CD14-positive monocyte (primary cell): ENCODE measurements around the gene KIF26B. TPM values are rescaled to one million over a fixed set of nuclear protein-coding genes. Genes with fewer than 3 reads are reported as not detected.
"Not testable (repeated sequence)": the region's sequence is repeated elsewhere in the genome, so short reads cannot be mapped to it uniquely, and the experiment has no call there.

ENCODE experiments used
- DNase-seq, 3 donors: peaks; one replicate each; pipeline ENCODE4 v3.0.0-alpha.2; 2011 to 2022
- H2AFZ ChIP-seq: 2 replicates; pipeline ENCODE4 v1.6.0; 2012; ENCODE audit warnings: mild to moderate bottlenecking, low read depth, low read length, inconsistent platforms; ENCODE audit not compliant: insufficient read depth, poor library complexity, severe bottlenecking
- H3K27ac ChIP-seq, 2 donors: 1 replicate in 1 of 2; 2 replicates in 1 of 2; pipeline ENCODE4 v1.5.1; 2012 to 2013; ENCODE audit warnings: low read length in 2 of 2, control low read depth in 1 of 2, inconsistent platforms in 1 of 2, low read depth in 1 of 2, mild to moderate bottlenecking in 1 of 2
- H3K27me3 ChIP-seq, 2 donors: one replicate each; pipeline versions ENCODE4 v1.6.0 to v1.6.1; 2011 to 2013; ENCODE audit warnings: low read length in 2 of 2; ENCODE audit not compliant: control insufficient read depth in 2 of 2, insufficient read depth in 2 of 2
- H3K36me3 ChIP-seq, 2 donors: replicated peaks in 1 of 2; 1 replicate in 1 of 2; 2 replicates in 1 of 2; pipeline versions ENCODE4 v1.5.1 to v1.6.1; 2012 to 2013; ENCODE audit warnings: low read length in 2 of 2, control low read depth in 1 of 2, inconsistent platforms in 1 of 2, mild to moderate bottlenecking in 1 of 2; ENCODE audit not compliant: insufficient read depth in 2 of 2, control insufficient read depth in 1 of 2
- H3K4me1 ChIP-seq, 2 donors: 1 replicate in 1 of 2; 2 replicates in 1 of 2; pipeline versions ENCODE4 v1.5.1 to v1.6.1; 2012 to 2013; ENCODE audit warnings: low read length in 2 of 2, control low read depth in 1 of 2, inconsistent platforms in 1 of 2, mild to moderate bottlenecking in 1 of 2, moderate library complexity in 1 of 2; ENCODE audit not compliant: insufficient read depth in 2 of 2, control insufficient read depth in 1 of 2
- H3K4me2 ChIP-seq: replicated peaks from 2 replicates; pipeline ENCODE3; 2012; ENCODE audit warnings: low read length, moderate library complexity, mild to moderate bottlenecking; ENCODE audit not compliant: poor library complexity, severe bottlenecking; ENCODE audit errors: extremely low read depth
- H3K4me3 ChIP-seq, 3 experiments: fragments of 200-600 bp in 1 of 3; sonication (generic) in 1 of 3; replicated peaks in 1 of 3; 1 replicate in 2 of 3; 2 replicates in 1 of 3; pipeline ENCODE4 v1.5.1; 2011 to 2013; ENCODE audit warnings: low read length in 3 of 3, mild to moderate bottlenecking in 3 of 3, control low read depth in 2 of 3, low read depth in 2 of 3, inconsistent platforms in 1 of 3, moderate library complexity in 1 of 3
- H3K79me2 ChIP-seq: 2 replicates; pipeline ENCODE4 v1.6.0; 2012; ENCODE audit warnings: mild to moderate bottlenecking, control low read depth, inconsistent platforms, low read length, moderate library complexity; ENCODE audit not compliant: insufficient read depth
- H3K9ac ChIP-seq: 2 replicates; pipeline ENCODE4 v1.6.0; 2017; ENCODE audit warnings: low read length, mild to moderate bottlenecking; ENCODE audit not compliant: insufficient read depth, poor library complexity, severe bottlenecking
- H3K9me3 ChIP-seq, 2 donors: replicated peaks in 1 of 2; 1 replicate in 1 of 2; 2 replicates in 1 of 2; pipeline versions ENCODE4 v1.5.1 to v1.6.1; 2012 to 2013; ENCODE audit warnings: low read length in 2 of 2, control low read depth in 1 of 2; ENCODE audit not compliant: control insufficient read depth in 1 of 2, insufficient read depth in 1 of 2
- H4K20me1 ChIP-seq: 2 replicates; pipeline ENCODE4 v1.6.0; 2012; ENCODE audit warnings: mild to moderate bottlenecking, low read length, control low read depth, moderate library complexity; ENCODE audit not compliant: insufficient read depth
- H3K27ac Mint-ChIP-seq, 7 donors: one replicate each; pipeline ENCODE4 v1.8.0; 2020; ENCODE audit warnings: mild to moderate bottlenecking in 7 of 7, mixed read lengths in 7 of 7, moderate library complexity in 6 of 7, inconsistent platforms in 2 of 7
- H3K27me3 Mint-ChIP-seq, 3 donors: one replicate each; pipeline ENCODE4 v1.8.0; 2021 to 2022; ENCODE audit warnings: low read depth in 3 of 3, mild to moderate bottlenecking in 3 of 3, mixed read lengths in 3 of 3, moderate library complexity in 3 of 3, inconsistent platforms in 1 of 3
- H3K36me3 Mint-ChIP-seq, 2 donors: one replicate each; pipeline ENCODE4 v1.8.0; 2020; ENCODE audit warnings: mixed read lengths in 2 of 2, inconsistent platforms in 1 of 2, mild to moderate bottlenecking in 1 of 2
- H3K4me1 Mint-ChIP-seq: one replicate; pipeline ENCODE4 v1.8.0; 2020; ENCODE audit warnings: mild to moderate bottlenecking, mixed read lengths
- H3K4me3 Mint-ChIP-seq, 2 donors: one replicate each; pipeline ENCODE4 v1.8.0; 2020; ENCODE audit warnings: mild to moderate bottlenecking in 2 of 2, mixed read lengths in 2 of 2, moderate library complexity in 1 of 2
- H3K9me3 Mint-ChIP-seq, 7 donors: one replicate each; pipeline ENCODE4 v1.8.0; 2020 to 2022; ENCODE audit warnings: mixed read lengths in 7 of 7, mild to moderate bottlenecking in 6 of 7, moderate library complexity in 6 of 7, inconsistent platforms in 2 of 7
- CTCF ChIP-seq: fragments of 200-600 bp; IDR thresholded peaks from one replicate; pipeline ENCODE4 v1.8.0; 2022; ENCODE audit warnings: antibody characterized with exemption, mild to moderate bottlenecking
- WGBS: methylation state at CpG from one replicate; pipeline ENCODE4 v1.1.5; 2013; ENCODE audit warnings: missing lambda C conversion rate; ENCODE audit not compliant: insufficient coverage; 5-methylcytosine and 5-hydroxymethylcytosine counted together
- intact Hi-C, 2 donors: fragments of 100-400 bp; cut with micrococcal nuclease; formaldehyde crosslinking; loops; one replicate each; pipeline versions ENCODE4 v1.15.0 to v1.15.1; 2023
- polyA plus RNA-seq, 3 donors: library from polyadenylated mRNA; depleted of rRNA in 1 of 3; unstranded in 2 of 3; stranded (reverse) in 1 of 3; fragments of 300-500 nt in 2 of 3; fragments of >200 nt in 1 of 3; fragmentation: Illumina TruSeq in 2 of 3; gene quantifications; 1 replicate in 2 of 3; 2 replicates in 1 of 3; pipeline ENCODE4 v1.2.3, GENCODE V29; 2012 to 2021

Gene KIF26B
- polyA plus RNA-seq, 3 donors: 0.01 to 0.05 TPM; not detected in 1

- H3K27me3 Mint-ChIP-seq: peaks cover 6 to 28% (median 17%) of the 10 kb centered on the region in 3 donors
- 93% methylated on average over 12 of the region's 19 CpGs for whole genome bisulfite sequencing
- Histone ChIP-seq H2AFZ (no peak overlapping the region), H3K4me1 (no peaks in the 10 kb centered on the region), H3K4me2 (no peak overlapping the region), H3K79me2 (no peaks in the 10 kb centered on the region), H3K36me3 (no peaks in the 10 kb centered on the region), H3K27me3 (no peaks in the 10 kb centered on the region), H3K27ac (no peak overlapping the region), H4K20me1 (no peaks in the 10 kb centered on the region), H3K4me3 (no peak overlapping the region), H3K9ac (no peak overlapping the region), H3K9me3 (no peaks in the 10 kb centered on the region)
- intact Hi-C loops: no loop called here
- H3K27ac Mint-ChIP-seq: no peak overlapping the region
- peaks cover 0 to 2% (median 0%) of the 10 kb centered on the region in 7 donors for H3K9me3 Mint-ChIP-seq
- no peaks in the 10 kb centered on the region for H3K4me1 Mint-ChIP-seq
- no peak overlapping the region for H3K4me3 Mint-ChIP-seq
- no peaks in the 10 kb centered on the region for H3K36me3 Mint-ChIP-seq
- TF ChIP-seq CTCF: no peak
- DNase-seq: no peak
Observed at GRCh38 chr1:245353915-245354775, 199.4 kb downstream of the KIF26B start.

- H3K9me3 Mint-ChIP-seq, H3K79me2 ChIP-seq, H3K4me1 ChIP-seq, H3K9ac ChIP-seq, H3K4me3 Mint-ChIP-seq, H3K36me3 ChIP-seq, H3K27ac ChIP-seq, H2AFZ ChIP-seq, H3K9me3 ChIP-seq, H3K36me3 Mint-ChIP-seq, H3K4me2 ChIP-seq, H4K20me1 ChIP-seq, H3K4me3 ChIP-seq, DNase-seq, H3K27ac Mint-ChIP-seq, H3K27me3 ChIP-seq, intact Hi-C loops, H3K4me1 Mint-ChIP-seq: not testable (repeated sequence)
- peaks cover 6 to 29% (median 13%) of the 10 kb centered on the region in 3 donors for H3K27me3 Mint-ChIP-seq
- WGBS: 100% methylated on average over 7 of the region's 14 CpGs
Observed at GRCh38 chr1:245355851-245356630, 201.3 kb downstream of the KIF26B start.
